ENCODE data around the gene CORO2B.

- TF ChIP-seq POLR2AphosphoS5 (IDR thresholded peaks at IDR 0.05; ENCODE audit: borderline replicate concordance, low read depth, low read length) (no peak), EZH2 (IDR thresholded peaks at IDR 0.05) (no peak)
Observed at GRCh38 chr15:68553994-68554720, 24.6 kb upstream of the CORO2B start.

All from SK-N-MC (cell line).